HG02571 (cell line): Measurements from ENCODE around the gene KCNQ1.

Source experiments
- ATAC-seq: cut with Tn5 transposase; IDR thresholded peaks from one replicate; pipeline ENCODE4 v1.9.1; 2021; ENCODE audit warnings: mild to moderate bottlenecking, moderate library complexity; ENCODE audit not compliant: unreplicated experiment

Gene KCNQ1

GRCh38 chr11:2841411-2842190 lies 396.8 kb downstream of the KCNQ1 start:
- ATAC-seq, result no peak

DNA sequence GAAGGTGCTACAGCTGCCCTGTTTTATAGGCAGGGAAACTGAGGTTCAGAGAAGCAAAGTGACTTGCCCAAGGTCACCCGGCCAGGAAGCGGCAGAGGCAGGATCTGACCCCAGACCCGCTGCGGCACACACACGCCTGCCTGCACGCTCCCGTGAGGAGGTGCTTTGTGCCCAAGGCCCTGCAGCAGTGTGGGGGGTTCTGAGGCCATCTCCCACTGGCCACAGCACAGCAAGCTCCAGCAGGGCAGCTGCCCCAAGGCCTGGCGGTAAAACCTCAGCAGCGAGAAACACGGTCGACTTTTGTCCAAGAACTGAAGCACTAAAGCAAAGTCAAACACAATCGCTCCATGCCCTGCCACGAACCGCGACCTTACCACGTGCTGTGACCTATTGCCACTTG lies 398.1 kb downstream of the KCNQ1 start:
- ATAC-seq, result no peak

- ATAC-seq, result no peak
Observed at GRCh38 chr11:2843551-2843950, 398.7 kb downstream of the KCNQ1 start.

DNA sequence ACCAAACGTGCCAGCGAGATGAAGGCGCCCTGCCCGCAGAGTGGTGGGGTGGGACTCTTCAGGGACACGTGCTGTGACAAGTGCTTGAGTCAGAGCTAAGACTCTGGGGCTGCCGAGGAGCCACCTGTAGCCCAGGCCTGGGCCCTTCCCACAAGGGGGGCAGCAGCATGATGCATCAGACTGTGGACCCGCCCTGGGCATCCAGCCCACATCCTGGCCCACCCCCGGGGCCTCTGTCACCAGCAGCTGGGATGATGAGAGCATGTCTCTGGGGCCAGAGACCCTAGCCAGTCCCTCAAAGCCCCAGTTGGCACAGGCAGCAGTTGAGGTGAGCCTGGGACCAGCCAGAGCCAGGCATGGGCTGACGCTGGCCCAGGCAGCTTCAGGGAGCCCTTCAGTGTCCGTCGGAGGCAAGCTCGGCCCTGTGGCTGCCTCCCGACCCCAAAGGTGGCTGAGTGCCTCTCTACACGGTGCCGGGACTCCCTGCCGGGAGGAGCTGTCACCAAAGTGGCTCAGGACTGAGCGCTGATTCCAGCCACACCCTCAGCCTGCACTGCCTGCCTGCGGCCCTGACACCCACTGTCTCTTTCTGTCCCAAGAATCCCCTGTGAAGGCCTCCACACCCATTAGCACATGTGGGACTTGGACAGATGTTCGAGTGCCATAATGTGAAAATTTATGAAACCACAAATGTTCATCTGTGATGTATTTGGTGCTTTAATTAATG lies 399.5 kb downstream of the KCNQ1 start:
- ATAC-seq, result no peak

GRCh38 chr11:2844996-2845395 lies 400.2 kb downstream of the KCNQ1 start:
- ATAC-seq, result no peak

DNA sequence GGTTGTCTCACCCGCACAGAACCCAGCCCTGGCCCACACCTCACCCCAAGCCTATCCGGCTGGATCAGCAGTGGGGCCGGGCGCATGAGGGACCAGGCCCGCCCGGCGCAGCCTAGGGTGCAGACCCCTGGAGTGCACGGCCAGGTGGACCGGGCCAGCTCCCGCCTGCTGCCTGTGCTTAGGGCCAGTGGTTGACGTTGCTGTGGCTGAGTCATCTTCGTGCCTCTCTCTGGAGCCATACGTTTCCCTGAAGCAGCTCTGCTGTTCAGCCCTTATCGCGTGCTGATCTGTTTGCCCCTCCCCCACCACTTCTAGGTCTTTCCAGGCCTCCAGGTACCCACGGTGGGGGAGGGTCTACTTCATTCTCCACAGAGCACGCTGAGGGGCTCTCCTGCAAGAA lies 401.2 kb downstream of the KCNQ1 start:
- no peak for ATAC-seq

DNA sequence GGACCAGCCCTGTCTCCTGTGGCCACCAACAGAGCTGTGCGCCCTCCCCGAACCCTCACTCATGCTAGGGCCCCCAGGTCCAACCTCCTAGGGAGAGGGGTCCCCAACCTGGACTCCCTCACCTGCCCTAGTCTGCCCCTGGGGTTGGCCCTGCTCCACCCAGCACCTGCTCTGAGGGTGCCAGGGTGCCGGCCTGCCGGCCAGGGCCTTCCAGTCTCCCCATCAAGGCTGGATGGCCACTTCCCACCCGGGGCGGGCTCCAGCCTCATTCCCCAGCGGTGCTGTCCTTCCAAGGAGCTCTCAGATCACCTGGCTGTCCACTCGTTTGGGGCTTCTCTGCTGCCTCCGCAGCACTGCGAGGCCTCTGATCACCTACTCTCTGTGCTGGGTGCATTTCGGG lies 401.7 kb downstream of the KCNQ1 start:
- ATAC-seq, result no peak

DNA sequence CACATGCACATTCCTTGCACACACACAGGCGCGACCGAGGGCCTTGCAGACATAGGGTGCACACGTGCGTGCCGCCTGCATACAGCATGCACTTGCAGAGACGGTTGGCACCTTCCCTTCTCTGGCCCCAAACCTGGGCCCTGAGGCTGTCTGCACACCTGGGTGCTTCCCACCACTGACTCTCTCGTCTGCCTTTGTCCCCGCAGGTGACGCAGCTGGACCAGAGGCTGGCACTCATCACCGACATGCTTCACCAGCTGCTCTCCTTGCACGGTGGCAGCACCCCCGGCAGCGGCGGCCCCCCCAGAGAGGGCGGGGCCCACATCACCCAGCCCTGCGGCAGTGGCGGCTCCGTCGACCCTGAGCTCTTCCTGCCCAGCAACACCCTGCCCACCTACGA lies 402.8 kb downstream of the KCNQ1 start:
- ATAC-seq, result no peak

DNA sequence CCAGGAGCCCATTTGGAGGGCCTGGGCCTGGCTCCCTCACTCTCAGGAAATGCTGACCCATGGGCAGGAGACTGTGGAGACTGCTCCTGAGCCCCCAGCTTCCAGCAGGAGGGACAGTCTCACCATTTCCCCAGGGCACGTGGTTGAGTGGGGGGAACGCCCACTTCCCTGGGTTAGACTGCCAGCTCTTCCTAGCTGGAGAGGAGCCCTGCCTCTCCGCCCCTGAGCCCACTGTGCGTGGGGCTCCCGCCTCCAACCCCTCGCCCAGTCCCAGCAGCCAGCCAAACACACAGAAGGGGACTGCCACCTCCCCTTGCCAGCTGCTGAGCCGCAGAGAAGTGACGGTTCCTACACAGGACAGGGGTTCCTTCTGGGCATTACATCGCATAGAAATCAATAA lies 403.7 kb downstream of the KCNQ1 start:
- no peak for ATAC-seq

DNA sequence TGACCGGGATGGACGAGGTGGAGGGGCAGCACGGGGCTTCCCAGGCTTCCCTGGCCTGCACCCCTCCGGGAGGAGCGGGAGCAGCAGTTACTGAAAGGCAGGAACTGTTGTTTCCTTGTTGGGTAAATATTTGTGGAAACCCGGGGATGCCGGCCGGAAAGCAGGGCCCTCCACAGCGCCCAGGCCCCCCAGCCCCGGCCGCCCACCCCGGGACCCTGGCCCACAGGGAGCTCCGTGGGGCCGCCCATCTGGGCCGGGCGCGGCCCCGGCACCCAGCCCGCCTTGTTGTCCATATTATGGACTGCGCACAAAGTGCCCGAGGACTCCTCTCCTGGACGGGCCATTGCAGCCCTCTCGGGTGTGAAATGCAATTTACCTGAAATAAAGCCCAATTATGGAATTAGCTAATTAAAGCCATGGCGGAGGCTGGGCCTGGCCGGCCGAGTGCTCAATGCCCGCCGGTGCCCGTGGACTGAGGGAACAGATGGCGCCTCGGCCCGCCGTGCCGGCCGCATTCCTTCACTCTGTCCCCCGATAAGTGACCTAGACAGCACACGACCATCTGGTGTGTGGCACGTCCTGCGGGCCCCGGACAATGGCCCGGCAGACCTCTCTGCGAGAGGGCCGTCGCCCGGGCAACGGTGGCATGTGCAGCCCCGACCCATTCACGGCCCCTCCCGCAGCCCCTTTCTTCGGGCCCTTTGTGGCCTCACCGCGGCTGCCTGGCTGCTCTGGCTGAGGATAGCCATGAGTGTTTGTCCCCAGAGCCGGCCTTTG lies 405.4 kb downstream of the KCNQ1 start:
- no peak for ATAC-seq

GRCh38 chr11:2853401-2853800 lies 408.6 kb downstream of the KCNQ1 start:
- ATAC-seq, result no peak

GRCh38 chr11:2853997-2854560 lies 409.3 kb downstream of the KCNQ1 start:
- ATAC-seq, result no peak

DNA sequence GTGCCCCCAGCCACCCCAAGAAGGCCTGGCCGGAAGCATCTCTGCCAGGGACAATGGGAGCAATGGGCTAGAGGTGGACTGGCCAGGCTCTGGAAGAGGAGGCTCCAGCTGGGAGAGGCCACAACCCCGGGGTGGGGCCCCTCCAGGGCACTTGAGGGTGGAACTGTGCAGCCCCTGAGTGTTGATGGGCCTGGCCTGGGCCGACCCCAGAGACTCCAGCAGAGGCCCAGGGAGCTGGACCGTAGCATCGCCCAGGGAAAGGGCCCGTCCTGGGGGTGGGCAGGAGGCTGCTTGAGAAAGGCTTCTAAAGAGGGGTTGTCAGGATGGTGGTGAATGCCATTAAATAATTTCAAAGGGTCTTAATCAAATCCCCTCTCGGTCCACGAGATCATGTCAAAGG lies 410.4 kb downstream of the KCNQ1 start:
- ATAC-seq, result no peak

DNA sequence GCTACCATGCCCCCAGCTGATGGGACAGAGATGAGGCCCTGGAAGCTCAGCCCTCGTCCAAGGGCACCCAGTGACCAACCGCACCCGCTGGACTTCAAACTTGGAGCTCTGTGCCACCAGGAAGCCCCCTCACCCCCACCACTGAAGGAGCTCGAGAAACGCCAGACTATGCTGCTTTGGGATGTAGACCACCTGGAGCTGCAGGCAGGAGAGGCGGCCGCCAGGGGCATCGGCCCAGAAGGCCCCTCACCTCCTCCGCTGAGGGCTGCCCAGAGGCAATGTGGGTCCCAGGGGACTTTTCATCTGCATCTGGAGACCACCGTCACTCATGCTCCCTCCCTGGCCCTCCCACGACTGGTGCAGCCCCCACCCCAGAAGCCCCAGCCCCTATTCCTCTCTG lies 412.5 kb downstream of the KCNQ1 start:
- ATAC-seq, result no peak

DNA sequence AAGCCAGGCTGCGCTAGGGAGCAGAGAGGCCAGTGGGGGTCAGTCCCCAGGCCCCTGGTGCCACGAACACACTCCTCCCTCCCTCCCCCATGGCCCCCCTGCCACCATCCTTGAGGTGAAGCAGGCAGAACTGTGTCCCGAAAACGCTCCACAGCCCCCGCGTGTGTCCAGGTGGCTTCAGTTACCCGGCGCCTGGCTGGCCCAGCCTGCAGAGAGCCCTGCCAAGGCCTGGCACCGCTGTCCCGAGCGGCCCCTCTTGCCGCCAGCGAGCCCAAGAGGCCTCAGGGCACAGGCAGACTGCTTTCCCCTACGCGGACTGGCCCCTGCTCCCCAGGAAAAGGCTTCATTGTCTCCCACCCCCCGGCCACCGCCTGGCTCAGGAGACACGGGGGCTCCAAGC lies 413.1 kb downstream of the KCNQ1 start:
- ATAC-seq, result no peak

DNA sequence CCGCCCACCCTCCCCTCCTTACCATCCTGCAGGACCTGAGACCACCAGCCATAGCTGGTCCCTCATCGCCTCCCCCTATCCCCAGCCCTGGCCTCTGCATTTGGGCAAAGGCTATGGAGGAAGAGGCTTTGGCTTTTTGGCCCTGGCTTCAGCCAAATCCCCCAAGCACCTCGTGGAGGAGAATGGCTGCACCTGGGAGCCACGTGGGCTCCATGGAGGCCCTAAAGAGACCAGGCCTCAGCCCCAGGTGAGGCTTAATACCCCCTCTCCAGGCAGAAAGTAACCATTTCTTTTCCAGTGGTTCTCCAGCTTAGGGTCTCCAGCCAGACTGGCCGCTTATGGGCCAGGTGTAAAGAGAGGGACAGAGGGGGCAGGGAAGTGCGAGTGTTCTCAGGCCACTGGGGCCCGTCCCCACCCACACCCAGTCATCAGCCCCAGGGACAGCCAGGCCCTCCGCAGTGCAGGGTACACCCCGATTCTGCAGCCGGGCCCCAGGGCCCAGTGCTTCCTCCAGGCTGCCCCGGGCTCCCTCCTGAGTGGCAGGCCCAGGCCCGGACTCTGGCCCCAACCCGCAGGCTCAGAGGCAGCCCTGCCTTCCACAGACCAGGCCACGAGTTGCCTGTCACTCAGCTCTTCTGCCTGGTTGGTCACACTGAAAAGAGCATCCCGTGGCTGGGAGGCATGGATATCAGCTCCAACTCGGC lies 414.3 kb downstream of the KCNQ1 start:
- no peak for ATAC-seq

DNA sequence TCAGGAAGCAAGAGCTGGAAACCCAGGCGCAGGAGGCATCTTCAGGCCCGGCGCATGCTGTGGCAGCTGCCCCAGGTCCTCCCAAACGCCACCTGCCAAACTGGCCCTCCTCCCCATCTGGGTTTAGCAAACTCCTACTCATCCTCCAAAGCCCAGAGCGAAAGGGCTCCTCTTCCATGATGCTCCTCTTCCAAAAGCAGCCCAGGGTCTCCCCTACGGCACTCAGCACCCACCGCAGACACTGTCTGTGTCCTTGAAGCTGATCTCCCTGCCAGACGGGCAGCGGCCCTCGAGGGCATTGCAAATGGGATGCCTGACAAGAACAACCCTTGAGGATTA lies 414.9 kb downstream of the KCNQ1 start:
- ATAC-seq, result no peak

DNA sequence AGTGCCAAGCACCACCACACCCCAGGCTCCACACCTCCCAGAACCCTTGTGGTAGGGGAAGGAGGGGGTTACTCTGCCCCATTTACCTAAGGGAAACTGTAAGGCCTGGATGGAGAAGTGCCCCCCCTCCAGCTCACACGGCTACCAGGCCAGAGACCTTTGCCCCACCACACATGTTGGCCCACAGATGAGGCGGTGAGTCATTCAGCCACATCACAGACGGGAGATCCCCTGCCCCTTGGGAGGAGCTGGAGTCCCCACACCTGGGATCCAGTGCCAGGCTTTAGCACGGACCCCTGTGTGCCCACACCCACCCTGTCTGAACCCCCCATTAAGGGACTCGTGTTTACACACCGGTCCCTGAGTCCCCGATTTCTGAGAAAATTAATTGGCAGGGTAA lies 415.8 kb downstream of the KCNQ1 start:
- ATAC-seq, result no peak

GRCh38 chr11:2862395-2863275 lies 417.8 kb downstream of the KCNQ1 start:
- no peak for ATAC-seq

- ATAC-seq, result no peak
Observed at GRCh38 chr11:2863276-2863618, 418.4 kb downstream of the KCNQ1 start.
